Esophagus muscularis mucosa (tissue), 4 donors: ENCODE results near the gene TTYH3. TPM values are rescaled to one million over a fixed set of nuclear protein-coding genes. Genes with fewer than 3 reads are reported as not detected.

Source experiments
- DNase-seq: peaks from one replicate; pipeline ENCODE4 v3.0.0-alpha.2; 2017; ENCODE audit errors: extremely low spot score
- H3K27ac ChIP-seq, 4 donors: fragments of 200-600 bp; sonication (generic); replicated peaks in 1 of 4; 1 replicate in 3 of 4; 2 replicates in 1 of 4; pipeline ENCODE4 v1.5.1; 2016 to 2019; ENCODE audit warnings: mild to moderate bottlenecking in 1 of 4
- H3K27me3 ChIP-seq, 4 donors: fragments of 200-600 bp; sonication (generic); one replicate each; pipeline versions ENCODE4 v1.5.1 to v1.6.0; 2016 to 2019
- H3K36me3 ChIP-seq, 4 donors: fragments of 200-600 bp; sonication (generic); one replicate each; pipeline ENCODE4 v1.5.1; 2016 to 2019
- H3K4me1 ChIP-seq, 4 donors: fragments of 200-600 bp; sonication (generic); one replicate each; pipeline ENCODE4 v1.5.1; 2016 to 2019
- H3K4me3 ChIP-seq, 4 donors: fragments of 200-600 bp; sonication (generic); 1 replicate in 2 of 4; 2 replicates in 2 of 4; pipeline ENCODE4 v1.5.1; 2016 to 2019; ENCODE audit warnings: mild to moderate bottlenecking in 4 of 4, moderate library complexity in 1 of 4
- H3K9me3 ChIP-seq, 4 donors: fragments of 200-600 bp; sonication (generic); 1 replicate in 3 of 4; 2 replicates in 1 of 4; pipeline ENCODE4 v1.5.1; 2016 to 2019
- EP300 ChIP-seq: sonication (generic); formaldehyde crosslinking; IDR thresholded peaks from one replicate; pipeline ENCODE4 v1.6.1; 2017; ENCODE audit warnings: antibody characterized with exemption
- POLR2A ChIP-seq: fragments of 450-650 bp; IDR thresholded peaks from one replicate; pipeline ENCODE4 v1.6.1; 2017; ENCODE audit warnings: antibody characterized with exemption, moderate library complexity, mild to moderate bottlenecking, low read depth
- POLR2AphosphoS5 ChIP-seq, 2 donors: sonication (generic); formaldehyde crosslinking; IDR thresholded peaks; one replicate each; pipeline ENCODE4 v1.6.1; 2017; ENCODE audit warnings: antibody characterized with exemption in 2 of 2
- WGBS: methylation state at CpG from one replicate; pipeline ENCODE4 v1.1.5; 2018; 5-methylcytosine and 5-hydroxymethylcytosine counted together
- intact Hi-C: fragments of 100-400 bp; cut with DNase I; formaldehyde crosslinking; loops from one replicate; pipeline ENCODE4 v1.15.1; 2023
- total RNA-seq, 4 donors: library from RNA; depleted of rRNA; stranded (reverse); fragments of >200 nt; gene quantifications; one replicate each; pipeline versions ENCODE4 v1.1.0 to v1.2.1, GENCODE V29; 2016
- TF ChIP-seq, protein P1 (sequence below), 3 experiments: fragments of 200-600 bp in 2 of 3; fragments of 450-650 bp in 1 of 3; sonication (generic) in 2 of 3; IDR thresholded peaks; one replicate each; pipeline ENCODE4 v1.5.1; 2017 to 2019; ENCODE audit warnings: antibody characterized with exemption in 3 of 3, mild to moderate bottlenecking in 2 of 3, moderate library complexity in 1 of 3

Gene TTYH3
- total RNA-seq, 4 donors from 2014 or later = 17.4 to 25.7 (median 20.2) TPM

GRCh38 chr7:2597273-2597640, 34.5 kb upstream of the TTYH3 start:
- no peak for DNase-seq
- no peak for TF ChIP-seq POLR2AphosphoS5 (IDR thresholded peaks at IDR 0.05)
- TF ChIP-seq, protein P1, sequence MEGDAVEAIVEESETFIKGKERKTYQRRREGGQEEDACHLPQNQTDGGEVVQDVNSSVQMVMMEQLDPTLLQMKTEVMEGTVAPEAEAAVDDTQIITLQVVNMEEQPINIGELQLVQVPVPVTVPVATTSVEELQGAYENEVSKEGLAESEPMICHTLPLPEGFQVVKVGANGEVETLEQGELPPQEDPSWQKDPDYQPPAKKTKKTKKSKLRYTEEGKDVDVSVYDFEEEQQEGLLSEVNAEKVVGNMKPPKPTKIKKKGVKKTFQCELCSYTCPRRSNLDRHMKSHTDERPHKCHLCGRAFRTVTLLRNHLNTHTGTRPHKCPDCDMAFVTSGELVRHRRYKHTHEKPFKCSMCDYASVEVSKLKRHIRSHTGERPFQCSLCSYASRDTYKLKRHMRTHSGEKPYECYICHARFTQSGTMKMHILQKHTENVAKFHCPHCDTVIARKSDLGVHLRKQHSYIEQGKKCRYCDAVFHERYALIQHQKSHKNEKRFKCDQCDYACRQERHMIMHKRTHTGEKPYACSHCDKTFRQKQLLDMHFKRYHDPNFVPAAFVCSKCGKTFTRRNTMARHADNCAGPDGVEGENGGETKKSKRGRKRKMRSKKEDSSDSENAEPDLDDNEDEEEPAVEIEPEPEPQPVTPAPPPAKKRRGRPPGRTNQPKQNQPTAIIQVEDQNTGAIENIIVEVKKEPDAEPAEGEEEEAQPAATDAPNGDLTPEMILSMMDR (IDR thresholded peaks at IDR 0.05) = no peak
- no peak for TF ChIP-seq POLR2A
- no peak for TF ChIP-seq EP300
- Histone ChIP-seq H3K4me1 (no peaks in the 10 kb centered on the region), H3K27ac (no peak overlapping the region), H3K9me3 (no peaks in the 10 kb centered on the region), H3K27me3 (no peaks in the 10 kb centered on the region), H3K36me3 (peaks cover 71 to 100% (median 88%) of the 10 kb centered on the region in 4 donors), H3K4me3 (no peak overlapping the region)
- intact Hi-C loops = no loop called here
- WGBS = 82% methylated on average over 12 of the region's 13 CpGs

DNA sequence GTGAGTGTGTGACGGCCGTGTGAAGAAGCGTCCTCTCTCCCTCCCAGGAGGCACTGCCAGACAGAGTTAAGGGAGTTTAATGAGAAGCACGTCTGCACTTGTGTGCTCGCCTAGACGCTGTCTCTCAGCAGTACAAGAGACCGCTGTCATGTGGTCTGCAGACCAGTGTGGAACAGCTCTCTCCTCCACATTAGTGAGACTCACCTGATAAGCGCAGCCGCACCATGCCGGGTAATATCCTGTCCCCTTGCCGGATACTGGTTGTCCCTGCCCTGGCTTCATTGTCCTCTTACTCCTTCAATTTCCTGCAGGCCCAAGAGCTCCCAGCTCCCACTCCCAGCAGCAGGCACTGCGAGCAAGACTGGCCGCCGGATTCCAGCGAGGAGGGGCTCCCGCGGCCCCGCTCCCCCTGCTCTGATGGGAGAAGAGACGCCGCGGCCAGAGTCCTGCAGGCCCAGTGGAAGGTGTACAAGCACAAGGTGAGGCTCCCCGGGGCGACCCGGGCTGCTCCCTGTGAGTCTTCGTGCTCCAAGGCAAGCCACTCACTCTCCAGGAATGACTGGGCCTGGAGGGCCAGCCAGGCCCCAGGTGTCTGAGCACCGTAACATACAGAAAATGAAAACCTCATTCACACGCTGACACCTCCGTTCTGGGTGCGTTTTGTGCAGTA, 33.5 kb upstream of the TTYH3 start:
- TF ChIP-seq, protein P1 (IDR thresholded peaks at IDR 0.05) = no peak
- TF ChIP-seq POLR2A = no peak
- TF ChIP-seq EP300 = no peak
- no peak for TF ChIP-seq POLR2AphosphoS5 (IDR thresholded peaks at IDR 0.05)
- H3K4me3 ChIP-seq = no peak overlapping the region
- WGBS = 93% methylated on average over 26 of the region's 29 CpGs
- intact Hi-C loops = no loop called here
- no peaks in the 10 kb centered on the region for H3K27me3 ChIP-seq
- no peaks in the 10 kb centered on the region for H3K9me3 ChIP-seq
- no peaks in the 10 kb centered on the region for H3K4me1 ChIP-seq
- peaks cover 64 to 100% (median 80%) of the 10 kb centered on the region in 4 donors for H3K36me3 ChIP-seq
- DNase-seq = no peak
- no peak overlapping the region for H3K27ac ChIP-seq

GRCh38 chr7:2601065-2601464, 30.7 kb upstream of the TTYH3 start:
- H3K4me3 ChIP-seq = no peak overlapping the region
- DNase-seq = no peak
- TF ChIP-seq, protein P1 (IDR thresholded peaks at IDR 0.05) = no peak
- no peak for TF ChIP-seq POLR2AphosphoS5 (IDR thresholded peaks at IDR 0.05)
- TF ChIP-seq POLR2A = no peak
- H3K4me1 ChIP-seq = peaks cover 0 to 12% (median 2%) of the 10 kb centered on the region in 4 donors
- 86% methylated on average over 9 of the region's 9 CpGs for whole genome bisulfite sequencing
- peaks cover 43 to 91% (median 60%) of the 10 kb centered on the region in 4 donors for H3K36me3 ChIP-seq
- no peaks in the 10 kb centered on the region for H3K27me3 ChIP-seq
- H3K27ac ChIP-seq = no peak overlapping the region
- intact Hi-C loops = no loop called here
- no peaks in the 10 kb centered on the region for H3K9me3 ChIP-seq

DNA sequence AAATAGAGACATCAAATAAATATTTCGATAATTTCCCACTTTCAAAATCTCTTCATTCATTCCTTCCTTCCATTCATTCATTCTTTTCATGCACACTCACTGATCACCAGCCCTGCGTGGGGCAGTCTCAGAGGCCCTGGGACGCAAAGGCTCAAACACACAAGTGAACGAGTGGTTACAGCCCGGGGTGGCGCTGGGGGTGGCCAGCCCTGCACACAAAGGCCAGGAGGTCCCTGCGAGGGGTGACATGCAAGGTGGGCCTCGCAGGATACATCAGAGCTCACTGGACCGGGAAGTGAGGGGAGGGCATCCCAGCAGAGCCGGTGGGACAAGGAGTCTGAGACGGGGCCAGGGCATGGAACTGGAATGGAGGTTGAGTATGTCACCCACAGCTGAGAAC, 29.9 kb upstream of the TTYH3 start:
- intact Hi-C loops = no loop called here
- no peaks in the 10 kb centered on the region for H3K27me3 ChIP-seq
- peaks cover 37 to 88% (median 57%) of the 10 kb centered on the region in 4 donors for H3K36me3 ChIP-seq
- peaks cover 7 to 21% (median 10%) of the 10 kb centered on the region in 4 donors for H3K4me1 ChIP-seq
- DNase-seq = no peak
- WGBS = 94% methylated on average over 11 of the region's 11 CpGs
- H3K27ac ChIP-seq = no peak overlapping the region
- H3K4me3 ChIP-seq = no peak overlapping the region
- H3K9me3 ChIP-seq = no peaks in the 10 kb centered on the region
- no peak for TF ChIP-seq EP300
- TF ChIP-seq, protein P1 (IDR thresholded peaks at IDR 0.05) = no peak
- TF ChIP-seq POLR2A = no peak
- TF ChIP-seq POLR2AphosphoS5 (IDR thresholded peaks at IDR 0.05) = no peak
